H1 (cell line): Measurements from ENCODE around the gene CCDC78. TPM values are rescaled to one million over a fixed set of nuclear protein-coding genes. Genes with fewer than 3 reads are reported as not detected.

Experiments
- CTCF ChIA-PET: fragments of 300-600 bp; sonication (Branson Sonifier 250); formaldehyde crosslinking; loops from one replicate; lab custom pipeline; 2021; ENCODE audit not compliant: partially characterized antibody; lab: Charles Lee
- POLR2A ChIA-PET: fragments of 300-600 bp; sonication (Branson Sonifier 250); formaldehyde crosslinking; loops from one replicate; lab custom pipeline; 2021; ENCODE audit warnings: inconsistent platforms; ENCODE audit not compliant: partially characterized antibody; lab: Charles Lee
- DNase-seq, 2 experiments: peaks; one replicate each; pipeline versions ENCODE4 v3.0.0 to v3.0.0-alpha.2; 2010 to 2022; ENCODE audit warnings: low spot score in 2 of 2, low read depth in 1 of 2, mixed read lengths in 1 of 2
- FAIRE-seq: peaks from 2 replicates; lab custom pipeline; 2011; peaks lifted over from hg19 to GRCh38; lab: Jason Lieb, UNC
- H2AFZ ChIP-seq: 2 replicates; pipeline ENCODE4 v1.8.1; 2012; ENCODE audit warnings: low read length, inconsistent platforms
- H2AK5ac ChIP-seq: 2 replicates; pipeline ENCODE4 v1.6.1; 2013; ENCODE audit warnings: low read depth, low read length
- H2BK120ac ChIP-seq: replicated peaks from 2 replicates; pipeline ENCODE3; 2013; ENCODE audit warnings: low read depth, low read length, inconsistent platforms
- H2BK12ac ChIP-seq: 2 replicates; pipeline ENCODE4 v1.6.1; 2013; ENCODE audit warnings: low read depth, low read length
- H2BK15ac ChIP-seq: 2 replicates; pipeline ENCODE4 v1.6.1; 2013; ENCODE audit warnings: low read length
- H2BK20ac ChIP-seq: 2 replicates; pipeline ENCODE4 v1.6.1; 2013; ENCODE audit warnings: low read length
- H2BK5ac ChIP-seq: 2 replicates; pipeline ENCODE4 v1.6.1; 2013; ENCODE audit warnings: low read depth, low read length
- H3K14ac ChIP-seq: 2 replicates; pipeline ENCODE4 v1.6.1; 2013; ENCODE audit warnings: inconsistent platforms; ENCODE audit not compliant: insufficient read length
- H3K18ac ChIP-seq: 2 replicates; pipeline ENCODE4 v1.6.1; 2013; ENCODE audit warnings: low read length; ENCODE audit errors: extremely low read depth
- H3K23ac ChIP-seq: 2 replicates; pipeline ENCODE4 v1.6.1; 2013; ENCODE audit warnings: inconsistent platforms; ENCODE audit not compliant: insufficient read length
- H3K23me2 ChIP-seq: 2 replicates; pipeline ENCODE4 v1.6.1; 2013; ENCODE audit warnings: low read depth, low read length
- H3K27ac ChIP-seq: 2 replicates; pipeline ENCODE4 v1.6.1; 2011; ENCODE audit warnings: low read depth, low read length, inconsistent platforms
- H3K27me3 ChIP-seq, 4 experiments: replicated peaks in 1 of 4; 1 replicate in 1 of 4; 2 replicates in 3 of 4; pipeline versions ENCODE4 v1.6.1 to v1.8.1; 2011 to 2013; ENCODE audit warnings: low read length in 3 of 4, mild to moderate bottlenecking in 3 of 4, inconsistent platforms in 2 of 4, mixed read lengths in 2 of 4, moderate library complexity in 1 of 4; ENCODE audit not compliant: control insufficient read depth in 3 of 4, insufficient read depth in 3 of 4; ENCODE audit errors: extremely low read depth in 1 of 4
- H3K36me3 ChIP-seq, 4 experiments: 2 replicates each; pipeline versions ENCODE4 v1.6.1 to v1.8.1; 2011 to 2013; ENCODE audit warnings: mild to moderate bottlenecking in 4 of 4, low read length in 3 of 4, moderate library complexity in 2 of 4, control low read depth in 1 of 4, inconsistent platforms in 1 of 4; ENCODE audit not compliant: insufficient read depth in 4 of 4, control insufficient read depth in 2 of 4
- H3K4ac ChIP-seq: replicated peaks from 2 replicates; pipeline ENCODE3; 2013; ENCODE audit warnings: low read length, low read depth, mixed read lengths, inconsistent platforms; ENCODE audit not compliant: insufficient read length
- H3K4me1 ChIP-seq, 4 experiments: replicated peaks in 1 of 4; 1 replicate in 1 of 4; 2 replicates in 3 of 4; pipeline versions ENCODE4 v1.6.1 to v1.8.1; 2011 to 2013; ENCODE audit warnings: low read length in 3 of 4, inconsistent platforms in 2 of 4, mixed read lengths in 1 of 4; ENCODE audit not compliant: insufficient read depth in 4 of 4, control insufficient read depth in 3 of 4
- H3K4me2 ChIP-seq, 2 experiments: 2 replicates each; pipeline versions ENCODE4 v1.6.1 to v1.8.1; 2011 to 2013; ENCODE audit warnings: low read depth in 2 of 2, low read length in 2 of 2, control low read depth in 1 of 2, inconsistent platforms in 1 of 2, mild to moderate bottlenecking in 1 of 2; ENCODE audit not compliant: insufficient read depth in 1 of 2
- H3K4me3 ChIP-seq, 4 experiments: fragments of 200-600, 300-600 bp in 1 of 4; sonication (generic), shearing (Covaris generic), sonication (Bioruptor Twin) in 1 of 4; 2 replicates each; pipeline versions ENCODE4 v1.5.1 to v1.8.1; 2011 to 2016; ENCODE audit warnings: low read length in 4 of 4, low read depth in 3 of 4, control low read depth in 2 of 4, inconsistent platforms in 2 of 4, mild to moderate bottlenecking in 2 of 4, mixed read lengths in 1 of 4, moderate library complexity in 1 of 4; ENCODE audit not compliant: insufficient read depth in 2 of 4; ENCODE audit errors: extremely low read depth in 1 of 4
- H3K56ac ChIP-seq: replicated peaks from 2 replicates; pipeline ENCODE3; 2013; ENCODE audit warnings: low read depth, mild to moderate bottlenecking, mixed read lengths, low read length, inconsistent platforms; ENCODE audit not compliant: insufficient read length
- H3K79me1 ChIP-seq: 2 replicates; pipeline ENCODE4 v1.6.1; 2013; ENCODE audit warnings: low read depth, low read length, control low read depth
- H3K79me2 ChIP-seq, 2 experiments: 2 replicates each; pipeline versions ENCODE4 v1.6.1 to v1.8.1; 2012 to 2013; ENCODE audit warnings: low read length in 2 of 2, mild to moderate bottlenecking in 2 of 2, inconsistent platforms in 1 of 2; ENCODE audit not compliant: insufficient read depth in 2 of 2, control insufficient read depth in 1 of 2
- H3K9ac ChIP-seq, 4 experiments: replicated peaks in 1 of 4; 1 replicate in 1 of 4; 2 replicates in 3 of 4; pipeline versions ENCODE4 v1.6.1 to v1.8.1; 2011 to 2013; ENCODE audit warnings: low read depth in 3 of 4, low read length in 3 of 4, control low read depth in 2 of 4, mild to moderate bottlenecking in 2 of 4, moderate library complexity in 2 of 4, inconsistent platforms in 1 of 4; ENCODE audit errors: extremely low read depth in 1 of 4
- H3K9me3 ChIP-seq, 2 experiments: 2 replicates each; pipeline versions ENCODE4 v1.6.1 to v1.8.1; 2012 to 2013; ENCODE audit warnings: mild to moderate bottlenecking in 2 of 2, moderate library complexity in 2 of 2, control low read depth in 1 of 2, inconsistent platforms in 1 of 2, low read depth in 1 of 2, low read length in 1 of 2, mixed read lengths in 1 of 2; ENCODE audit not compliant: insufficient read depth in 2 of 2
- H4K20me1 ChIP-seq, 2 experiments: replicated peaks in 1 of 2; 2 replicates each; pipeline versions ENCODE3 to v1.8.1; 2011 to 2013; ENCODE audit warnings: inconsistent platforms in 2 of 2, low read length in 2 of 2, mild to moderate bottlenecking in 1 of 2; ENCODE audit not compliant: insufficient read depth in 2 of 2, control insufficient read depth in 1 of 2
- H4K5ac ChIP-seq: 2 replicates; pipeline ENCODE4 v1.6.1; 2013; ENCODE audit warnings: low read length, low read depth, mixed read lengths, inconsistent platforms; ENCODE audit not compliant: insufficient read length
- H4K8ac ChIP-seq: 2 replicates; pipeline ENCODE4 v1.8.0; 2013; ENCODE audit warnings: mild to moderate bottlenecking, moderate library complexity, low read length, inconsistent platforms; ENCODE audit not compliant: insufficient read depth; ENCODE audit errors: extremely low read depth
- H4K91ac ChIP-seq: replicated peaks from 2 replicates; pipeline ENCODE3; 2013; ENCODE audit warnings: low read length, mixed read lengths, inconsistent platforms; ENCODE audit not compliant: insufficient read length
- ASH2L ChIP-seq: fragments of 200-600, 300-600 bp; sonication (generic); IDR thresholded peaks from one replicate; pipeline ENCODE4 v1.7.1; 2017; ENCODE audit warnings: low read length
- ATF3 ChIP-seq: IDR thresholded peaks from 2 replicates; pipeline ENCODE4 v1.6.1; 2011; ENCODE audit warnings: low read depth, mild to moderate bottlenecking, low read length; ENCODE audit not compliant: insufficient read depth
- CHD2 ChIP-seq: IDR thresholded peaks from 2 replicates; pipeline ENCODE4 v1.6.1; 2012; ENCODE audit warnings: low read length, improper control_type of control experiment
- EZH2 ChIP-seq: fragments of 200-600 bp; sonication (generic); IDR thresholded peaks from 2 replicates; pipeline ENCODE4 v1.7.1; 2012; ENCODE audit warnings: low read depth, mild to moderate bottlenecking, moderate library complexity, low read length, inconsistent platforms; ENCODE audit not compliant: severe bottlenecking
- GTF2F1 ChIP-seq: IDR thresholded peaks from 2 replicates; pipeline ENCODE4 v1.6.1; 2012; ENCODE audit warnings: low read depth, low read length, improper control_type of control experiment, borderline replicate concordance
- NRF1 ChIP-seq: IDR thresholded peaks from 2 replicates; pipeline ENCODE4 v1.6.1; 2011; ENCODE audit warnings: mild to moderate bottlenecking, low read depth, low read length, improper control_type of control experiment
- RFX5 ChIP-seq: IDR thresholded peaks from 2 replicates; pipeline ENCODE4 v1.6.1; 2011; ENCODE audit warnings: low read depth, low read length, improper control_type of control experiment, borderline replicate concordance
- RNF2 ChIP-seq: fragments of 200-900, 300-1000 bp; sonication (generic); IDR thresholded peaks from 2 replicates; pipeline ENCODE4 v1.7.1; 2016; ENCODE audit warnings: borderline replicate concordance, low read depth, mild to moderate bottlenecking, antibody characterized with exemption, low read length; ENCODE audit not compliant: poor library complexity, severe bottlenecking; ENCODE audit errors: missing control alignments
- RXRA ChIP-seq: IDR thresholded peaks from 2 replicates; pipeline ENCODE4 v1.6.1; 2011; ENCODE audit warnings: low read depth, mild to moderate bottlenecking, low read length, moderate library complexity; ENCODE audit not compliant: insufficient read depth
- SIN3A ChIP-seq, 2 experiments: IDR thresholded peaks in 1 of 2; conservative IDR thresholded peaks in 1 of 2; 2 replicates each; pipeline ENCODE4 v1.6.1; 2011 to 2012; ENCODE audit warnings: low read length in 2 of 2, improper control_type of control experiment in 1 of 2, low read depth in 1 of 2, mild to moderate bottlenecking in 1 of 2
- SRF ChIP-seq: IDR thresholded peaks from 2 replicates; pipeline ENCODE4 v1.6.1; 2011; ENCODE audit warnings: mild to moderate bottlenecking, low read depth, low read length, moderate library complexity
- ZNF274 ChIP-seq: IDR thresholded peaks from 2 replicates; pipeline ENCODE4 v1.7.0; 2012; ENCODE audit warnings: low read length, borderline replicate concordance; ENCODE audit errors: extremely low read depth
- WGBS, 2 experiments: shearing (Covaris generic) in 1 of 2; methylation state at CpG; one replicate each; pipeline versions ENCODE4 v1.1.6 to v1.1.7; 2013 to 2015; ENCODE audit warnings: low lambda C conversion rate in 2 of 2, mixed read lengths in 2 of 2, inconsistent platforms in 1 of 2, low coverage in 1 of 2, missing lambda C conversion rate in 1 of 2; ENCODE audit not compliant: insufficient replicate concordance in 2 of 2, insufficient coverage in 1 of 2, insufficient read length in 1 of 2; ENCODE audit errors: extremely low coverage in 1 of 2, missing lambda C conversion rate in 1 of 2; 5-methylcytosine and 5-hydroxymethylcytosine counted together
- polyA plus RNA-seq, 7 experiments: library from polyadenylated mRNA; depleted of rRNA in 3 of 7; stranded (reverse) in 5 of 7; unstranded in 2 of 7; fragments of >200 nt in 5 of 7; fragments of 200-250 nt in 2 of 7; gene quantifications; 1 replicate in 5 of 7; 2 replicates in 1 of 7; 4 replicates in 1 of 7; pipeline versions ENCODE4 v1.2.1 to v1.2.3, GENCODE V29; 2011 to 2013; ENCODE audit warnings: missing spikeins in 2 of 7, mixed read lengths in 2 of 7
- total RNA-seq: library from RNA; stranded (reverse); fragmentation: NEBNext Ultra II Directional; extraction: Animal tissue kit (Norgen Biotek cat#: 25700); gene quantifications from 2 replicates; pipeline ENCODE4 v1.2.1, GENCODE V29; 2021

Gene CCDC78
- total and polyA plus RNA-seq, 2 of the 8 experiments (the other 6 are each of a cell fraction or from before 2014, with no cell fraction given) = 7.1 to 8.5 TPM

- 0% methylated on average over 25 of the region's 38 CpGs; no CpG with 5 or more reads in 1 of the 2 experiments for WGBS, 2 experiments
- H3K23ac ChIP-seq = no peak overlapping the region
- peaks cover 0 to 2% (median 0%) of the 10 kb centered on the region in 4 experiments; a peak in 2 of 7 replicates for H3K27me3 ChIP-seq
- H3K4me2 ChIP-seq = peak overlapping the region; percentile 74
- H3K79me2 ChIP-seq = peaks cover 0 to 12% of the 10 kb centered on the region in 2 experiments; a peak in 1 of 4 replicates
- ChIA-PET POLR2A (interaction anchor here (0.6 to 13.3 kb wide), 16 partner anchors 9 to 298 kb away, joined by 3 to 214 read pairs (median 8); partner anchors contain the start of genes ANTKMT, CCDC78, HAGHL and PGAP6), CTCF (interaction anchor here (0.9 to 1.8 kb wide), 3 partner anchors 10 to 32 kb away, joined by 3 to 5 read pairs (median 4); partner anchors contain the start of gene WDR24)
- FAIRE-seq (no peak), DNase-seq (no peak)
- H2AK5ac ChIP-seq = no peak overlapping the region
- H3K23me2 ChIP-seq = peaks cover 13% of the 10 kb centered on the region; the same call in 1 of the 2 replicates
- no peak overlapping the region for H4K8ac ChIP-seq
- no peak overlapping the region for H2AFZ ChIP-seq
- peak overlapping the region; percentile 13 to 72 (median 64); a peak in 5 of 7 replicates for H3K9ac ChIP-seq
- no peak overlapping the region for H3K4ac ChIP-seq
- H3K36me3 ChIP-seq = peaks cover 4 to 21% (median 13%) of the 10 kb centered on the region in 4 experiments; a peak in 7 of 8 replicates
- peaks cover 6% of the 10 kb centered on the region; the same call in 1 of the 2 replicates for H3K79me1 ChIP-seq
- H3K4me1 ChIP-seq = peaks cover 0 to 31% (median 24%) of the 10 kb centered on the region in 4 experiments; a peak in 6 of 7 replicates
- peak overlapping the region; percentile 72 to 89 (median 80) for H3K4me3 ChIP-seq
- no peak overlapping the region for H2BK12ac ChIP-seq
- H2BK120ac ChIP-seq = no peak overlapping the region
- H2BK15ac ChIP-seq = no peak overlapping the region
- H3K56ac ChIP-seq = no peak overlapping the region
- no peak overlapping the region for H2BK20ac ChIP-seq
- no peak overlapping the region for H3K18ac ChIP-seq
- peak overlapping the region; percentile 43 for H4K5ac ChIP-seq
- no peak overlapping the region for H3K14ac ChIP-seq
- H4K20me1 ChIP-seq = peaks cover 4 to 29% of the 10 kb centered on the region in 2 experiments
- H3K9me3 ChIP-seq = no peaks in the 10 kb centered on the region
- H2BK5ac ChIP-seq = 0 out of 2 replicates have a peak overlapping the region, but pooled peaks have one; percentile 49
- no peak overlapping the region for H4K91ac ChIP-seq
- peak overlapping the region; percentile 72 for H3K27ac ChIP-seq
- no peak for TF ChIP-seq NRF1
- TF ChIP-seq CHD2 = no peak
- TF ChIP-seq RFX5 = no peak
- TF ChIP-seq ATF3 = no peak
- no peak for TF ChIP-seq ZNF274
- TF ChIP-seq ASH2L = peak; percentile 3
- no peak for TF ChIP-seq EZH2
- TF ChIP-seq SRF = no peak
- no peak for TF ChIP-seq RXRA
- 0 out of 4 replicates have a peak, but pooled peaks of 1 of the 2 experiments have one; percentile 3 for TF ChIP-seq SIN3A (conservative IDR thresholded peaks at IDR 0.05 in 1 of 2, IDR thresholded peaks at IDR 0.05 in 1 of 2; ENCODE audit: low read depth in 1 of 2, low read length in 2 of 2)
- TF ChIP-seq RNF2 = no peak
- no peak for TF ChIP-seq GTF2F1
These were observed 45.7 kb downstream of the CCDC78 start for GRCh38 chr16:680625-680945.
